Ectodermal cell (in vitro differentiated cells): ENCODE measurements around the gene TSC22D4.

Source experiments
- H3K27ac ChIP-seq: 2 replicates; pipeline ENCODE4 v1.7.0; 2013; ENCODE audit warnings: mild to moderate bottlenecking, low read depth, low read length; ENCODE audit not compliant: insufficient read depth, poor library complexity, severe bottlenecking
- H3K27me3 ChIP-seq: 2 replicates; pipeline ENCODE4 v1.7.0; 2013; ENCODE audit warnings: mild to moderate bottlenecking, low read length; ENCODE audit not compliant: insufficient read depth, control insufficient read depth, poor library complexity, severe bottlenecking
- H3K36me3 ChIP-seq: one replicate; pipeline ENCODE4 v1.7.0; 2013; ENCODE audit warnings: low read length; ENCODE audit not compliant: control insufficient read depth, insufficient read depth
- H3K4me1 ChIP-seq: one replicate; pipeline ENCODE4 v1.7.0; 2013; ENCODE audit warnings: low read length; ENCODE audit not compliant: control insufficient read depth, insufficient read depth
- H3K4me3 ChIP-seq: 2 replicates; pipeline ENCODE4 v1.7.0; 2013; ENCODE audit warnings: low read depth, low read length, control low read depth; ENCODE audit not compliant: insufficient read depth
- H3K9me3 ChIP-seq: 2 replicates; pipeline ENCODE4 v1.7.0; 2013; ENCODE audit warnings: mild to moderate bottlenecking, low read length, moderate library complexity; ENCODE audit not compliant: control insufficient read depth
- WGBS, 2 experiments: methylation state at CpG; one replicate each; pipeline ENCODE4 v1.1.7; 2013; ENCODE audit warnings: missing lambda C conversion rate in 2 of 2; 5-methylcytosine and 5-hydroxymethylcytosine counted together

The TSC22D4 gene

GRCh38 chr7:100428967-100429636 lies 49.9 kb downstream of the TSC22D4 start:
- peaks cover 21% of the 10 kb centered on the region for H3K4me1 ChIP-seq

GRCh38 chr7:100428199-100428966 lies 50.6 kb downstream of the TSC22D4 start, which contains the start of gene ZCWPW1:
TSS of gene ZCWPW1 (minus strand) at chr7:100428703. CDS start at chr7:100420649, 8,054 bp downstream.
- peak within 1 kb of the TSS; percentile 91 for H3K4me3 ChIP-seq
- H3K36me3 ChIP-seq: peaks cover 13% of the 10 kb centered on the region

More at GRCh38 chr7:100428967-100429636, 49.9 kb downstream of the TSC22D4 start:
- H3K27ac ChIP-seq: peak overlapping the region; percentile 98
- H3K4me3 ChIP-seq: peak overlapping the region; percentile 91
- peaks cover 20% of the 10 kb centered on the region for H3K36me3 ChIP-seq
- H3K9me3 ChIP-seq: peaks cover 5% of the 10 kb centered on the region
- 0% methylated on average over 40 of the region's 40 CpGs for WGBS, 2 experiments
- H3K27me3 ChIP-seq: peaks cover 10% of the 10 kb centered on the region

GRCh38 chr7:100427762-100428198 lies 51.2 kb downstream of the TSC22D4 start:
- peaks cover 10% of the 10 kb centered on the region for H3K27me3 ChIP-seq
- H3K36me3 ChIP-seq: peaks cover 7% of the 10 kb centered on the region
- H3K9me3 ChIP-seq: peaks cover 5% of the 10 kb centered on the region
- WGBS, 2 experiments: 70 to 72% methylated on average over 16 of the region's 16 CpGs
- H3K4me1 ChIP-seq: peaks cover 21% of the 10 kb centered on the region
- H3K4me3 ChIP-seq: peak overlapping the region; percentile 57
- H3K27ac ChIP-seq: no peak overlapping the region

More at GRCh38 chr7:100428199-100428966, 50.6 kb downstream of the TSC22D4 start, which contains the start of gene ZCWPW1:
- Histone ChIP-seq H3K27me3 (peaks cover 10% of the 10 kb centered on the region), H3K4me1 (peaks cover 21% of the 10 kb centered on the region), H3K27ac (peak within 1 kb of the TSS; percentile 98), H3K9me3 (peaks cover 5% of the 10 kb centered on the region)
- WGBS, 2 experiments: 1% methylated on average over 66 of the region's 66 CpGs

- peaks cover 10% of the 10 kb centered on the region for H3K27me3 ChIP-seq
- H3K4me1 ChIP-seq: peaks cover 12% of the 10 kb centered on the region
- H3K36me3 ChIP-seq: no peaks in the 10 kb centered on the region
- H3K27ac ChIP-seq: no peak overlapping the region
- H3K9me3 ChIP-seq: peaks cover 5% of the 10 kb centered on the region
- no peak overlapping the region for H3K4me3 ChIP-seq
Measured at GRCh38 chr7:100426516-100426915, 52.5 kb downstream of the TSC22D4 start.

GRCh38 chr7:100425347-100425746 lies 53.7 kb downstream of the TSC22D4 start:
- Histone ChIP-seq H3K4me1 (no peaks in the 10 kb centered on the region), H3K9me3 (peaks cover 5% of the 10 kb centered on the region), H3K36me3 (no peaks in the 10 kb centered on the region), H3K4me3 (no peak overlapping the region), H3K27ac (no peak overlapping the region), H3K27me3 (peaks cover 10% of the 10 kb centered on the region)
- 22 to 40% methylated on average over 1 of the region's 1 CpG for WGBS, 2 experiments

- Histone ChIP-seq H3K27me3 (peaks cover 10% of the 10 kb centered on the region), H3K9me3 (peaks cover 5% of the 10 kb centered on the region), H3K4me1 (no peaks in the 10 kb centered on the region), H3K27ac (no peak overlapping the region), H3K36me3 (no peaks in the 10 kb centered on the region), H3K4me3 (no peak overlapping the region)
- WGBS, 2 experiments: 83 to 88% methylated on average over 6 of the region's 6 CpGs
Measured at GRCh38 chr7:100423315-100423714, 55.7 kb downstream of the TSC22D4 start.

GRCh38 chr7:100419660-100420226 lies 59.3 kb downstream of the TSC22D4 start:
- Histone ChIP-seq H3K27ac (no peak overlapping the region), H3K4me3 (no peak overlapping the region), H3K4me1 (no peaks in the 10 kb centered on the region), H3K9me3 (no peaks in the 10 kb centered on the region), H3K36me3 (no peaks in the 10 kb centered on the region), H3K27me3 (no peaks in the 10 kb centered on the region)
- 86 to 93% methylated on average over 1 of the region's 1 CpG for WGBS, 2 experiments

- 71 to 94% methylated on average over 1 of the region's 1 CpG for WGBS, 2 experiments
- Histone ChIP-seq H3K36me3 (no peaks in the 10 kb centered on the region), H3K9me3 (no peaks in the 10 kb centered on the region), H3K4me3 (no peak overlapping the region), H3K27ac (no peak overlapping the region), H3K27me3 (no peaks in the 10 kb centered on the region), H3K4me1 (no peaks in the 10 kb centered on the region)
Measured at GRCh38 chr7:100418930-100419659, 59.9 kb downstream of the TSC22D4 start.
